HL-60 (cell line): ENCODE data around the gene EDA.
"Not testable (repeated sequence)": the region's sequence is repeated elsewhere in the genome, so short reads cannot be mapped to it uniquely, and the experiment has no call there.

ENCODE experiments used
- DNase-seq, 2 experiments: peaks; one replicate each; pipeline ENCODE4 v3.0.0-alpha.2; 2010 to 2020; ENCODE audit warnings: low read depth in 1 of 2, low spot score in 1 of 2
- H3K27ac ChIP-seq: fragments of 250-450 bp; sonication (Bioruptor Pico); replicated peaks from 2 replicates; pipeline ENCODE4 v1.5.1; 2020; ENCODE audit warnings: mild to moderate bottlenecking, moderate library complexity
- H3K27me3 ChIP-seq: fragments of 250-450 bp; sonication (Bioruptor Pico); 2 replicates; pipeline ENCODE4 v1.5.1; 2021; ENCODE audit warnings: mild to moderate bottlenecking, moderate library complexity; ENCODE audit not compliant: insufficient read depth, poor library complexity, severe bottlenecking
- H3K4me3 ChIP-seq: replicated peaks from 2 replicates; pipeline ENCODE4 v1.5.1; 2011; ENCODE audit warnings: mild to moderate bottlenecking, control low read depth, low read length; ENCODE audit not compliant: insufficient read depth
- GABPA ChIP-seq: IDR thresholded peaks from 2 replicates; pipeline ENCODE4 v1.6.1; 2012; ENCODE audit warnings: low read depth
- POLR2AphosphoS5 ChIP-seq: IDR thresholded peaks from 2 replicates; pipeline ENCODE4 v1.6.1; 2012; ENCODE audit warnings: low read depth
- SPI1 ChIP-seq: IDR thresholded peaks from 2 replicates; pipeline ENCODE4 v1.6.1; 2012; ENCODE audit warnings: low read depth, mild to moderate bottlenecking, borderline replicate concordance
- TF ChIP-seq, protein P1 (sequence below): IDR thresholded peaks from one replicate; pipeline ENCODE4 v1.5.1; 2011; ENCODE audit warnings: low read length, control low read depth, inconsistent platforms; ENCODE audit not compliant: insufficient read depth
- TF ChIP-seq, protein P2 (sequence below): IDR thresholded peaks from 2 replicates; pipeline ENCODE4 v1.6.1; 2012; ENCODE audit warnings: low read depth; ENCODE audit not compliant: insufficient replicate concordance

The EDA gene

DNA sequence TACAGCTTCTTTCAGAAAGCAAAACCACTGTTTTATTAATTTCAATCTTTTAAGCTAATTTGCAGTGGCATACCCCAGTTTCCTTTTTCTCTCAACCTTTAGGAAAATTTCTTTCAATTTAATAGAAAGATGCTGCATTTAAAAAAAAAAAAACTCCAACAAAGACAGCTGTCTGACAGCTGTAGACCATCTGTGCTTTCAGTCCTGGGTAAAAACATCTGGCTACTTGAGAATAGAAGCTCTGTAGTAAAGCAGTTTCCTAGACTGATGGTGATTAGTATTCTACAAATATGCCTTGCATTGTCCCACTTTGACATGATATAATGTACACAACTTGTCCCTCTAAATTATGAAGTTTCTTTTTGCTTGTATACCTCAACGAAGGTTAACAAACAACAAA lies 197.8 kb downstream of the EDA start:
- Histone ChIP-seq H3K4me3 (no peak overlapping the region), H3K27ac (no peak overlapping the region), H3K27me3 (no peaks in the 10 kb centered on the region)
- DNase-seq = no peak
- TF ChIP-seq, protein P1, sequence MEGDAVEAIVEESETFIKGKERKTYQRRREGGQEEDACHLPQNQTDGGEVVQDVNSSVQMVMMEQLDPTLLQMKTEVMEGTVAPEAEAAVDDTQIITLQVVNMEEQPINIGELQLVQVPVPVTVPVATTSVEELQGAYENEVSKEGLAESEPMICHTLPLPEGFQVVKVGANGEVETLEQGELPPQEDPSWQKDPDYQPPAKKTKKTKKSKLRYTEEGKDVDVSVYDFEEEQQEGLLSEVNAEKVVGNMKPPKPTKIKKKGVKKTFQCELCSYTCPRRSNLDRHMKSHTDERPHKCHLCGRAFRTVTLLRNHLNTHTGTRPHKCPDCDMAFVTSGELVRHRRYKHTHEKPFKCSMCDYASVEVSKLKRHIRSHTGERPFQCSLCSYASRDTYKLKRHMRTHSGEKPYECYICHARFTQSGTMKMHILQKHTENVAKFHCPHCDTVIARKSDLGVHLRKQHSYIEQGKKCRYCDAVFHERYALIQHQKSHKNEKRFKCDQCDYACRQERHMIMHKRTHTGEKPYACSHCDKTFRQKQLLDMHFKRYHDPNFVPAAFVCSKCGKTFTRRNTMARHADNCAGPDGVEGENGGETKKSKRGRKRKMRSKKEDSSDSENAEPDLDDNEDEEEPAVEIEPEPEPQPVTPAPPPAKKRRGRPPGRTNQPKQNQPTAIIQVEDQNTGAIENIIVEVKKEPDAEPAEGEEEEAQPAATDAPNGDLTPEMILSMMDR = no peak
- TF ChIP-seq, protein P2, sequence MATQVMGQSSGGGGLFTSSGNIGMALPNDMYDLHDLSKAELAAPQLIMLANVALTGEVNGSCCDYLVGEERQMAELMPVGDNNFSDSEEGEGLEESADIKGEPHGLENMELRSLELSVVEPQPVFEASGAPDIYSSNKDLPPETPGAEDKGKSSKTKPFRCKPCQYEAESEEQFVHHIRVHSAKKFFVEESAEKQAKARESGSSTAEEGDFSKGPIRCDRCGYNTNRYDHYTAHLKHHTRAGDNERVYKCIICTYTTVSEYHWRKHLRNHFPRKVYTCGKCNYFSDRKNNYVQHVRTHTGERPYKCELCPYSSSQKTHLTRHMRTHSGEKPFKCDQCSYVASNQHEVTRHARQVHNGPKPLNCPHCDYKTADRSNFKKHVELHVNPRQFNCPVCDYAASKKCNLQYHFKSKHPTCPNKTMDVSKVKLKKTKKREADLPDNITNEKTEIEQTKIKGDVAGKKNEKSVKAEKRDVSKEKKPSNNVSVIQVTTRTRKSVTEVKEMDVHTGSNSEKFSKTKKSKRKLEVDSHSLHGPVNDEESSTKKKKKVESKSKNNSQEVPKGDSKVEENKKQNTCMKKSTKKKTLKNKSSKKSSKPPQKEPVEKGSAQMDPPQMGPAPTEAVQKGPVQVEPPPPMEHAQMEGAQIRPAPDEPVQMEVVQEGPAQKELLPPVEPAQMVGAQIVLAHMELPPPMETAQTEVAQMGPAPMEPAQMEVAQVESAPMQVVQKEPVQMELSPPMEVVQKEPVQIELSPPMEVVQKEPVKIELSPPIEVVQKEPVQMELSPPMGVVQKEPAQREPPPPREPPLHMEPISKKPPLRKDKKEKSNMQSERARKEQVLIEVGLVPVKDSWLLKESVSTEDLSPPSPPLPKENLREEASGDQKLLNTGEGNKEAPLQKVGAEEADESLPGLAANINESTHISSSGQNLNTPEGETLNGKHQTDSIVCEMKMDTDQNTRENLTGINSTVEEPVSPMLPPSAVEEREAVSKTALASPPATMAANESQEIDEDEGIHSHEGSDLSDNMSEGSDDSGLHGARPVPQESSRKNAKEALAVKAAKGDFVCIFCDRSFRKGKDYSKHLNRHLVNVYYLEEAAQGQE = no peak
- no peak for TF ChIP-seq GABPA
- no peak for TF ChIP-seq SPI1
- no peak for TF ChIP-seq POLR2AphosphoS5

DNA sequence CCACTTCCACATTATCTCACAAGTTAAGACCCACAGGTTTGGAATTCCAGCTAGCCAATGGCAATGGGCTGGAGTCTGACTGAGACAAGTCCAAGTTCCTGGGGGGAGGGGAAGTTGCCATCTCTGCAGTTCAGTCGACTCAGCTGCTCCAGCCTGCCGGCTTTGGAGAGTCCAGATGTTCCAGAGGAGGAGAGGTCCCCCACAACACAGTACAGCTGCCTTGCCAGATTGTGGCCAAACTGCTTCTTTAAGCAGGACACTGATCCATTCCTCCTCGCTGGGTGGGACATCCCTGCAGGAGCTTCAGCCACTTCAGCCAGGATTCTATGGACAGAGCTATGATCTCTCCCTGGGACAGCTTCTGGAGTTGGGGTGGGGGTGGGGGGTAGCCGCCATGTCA lies 199.2 kb downstream of the EDA start:
- H3K27ac ChIP-seq = no peak overlapping the region
- no peak for DNase-seq
- no peak overlapping the region for H3K4me3 ChIP-seq
- no peaks in the 10 kb centered on the region for H3K27me3 ChIP-seq
- no peak for TF ChIP-seq SPI1

DNA sequence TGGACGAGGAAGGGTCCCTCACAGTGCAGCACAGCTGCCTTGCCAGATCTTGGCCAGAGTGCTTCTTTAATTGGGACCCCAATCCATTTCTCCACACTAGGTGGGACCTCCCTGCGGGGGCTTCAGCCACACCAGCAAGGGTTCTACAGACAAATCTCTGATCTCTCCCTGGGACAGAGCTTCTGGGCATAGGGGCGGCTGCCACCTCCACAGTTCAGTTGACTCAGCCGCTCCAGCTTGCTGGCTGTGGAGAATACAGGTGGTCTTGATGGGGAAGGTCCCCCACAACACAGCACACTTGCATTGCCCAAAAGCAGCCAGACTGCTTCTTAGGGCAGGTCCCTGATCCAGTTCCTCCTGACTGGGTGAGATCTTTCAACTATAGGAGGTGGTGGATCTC lies 199.6 kb downstream of the EDA start:
- Histone ChIP-seq H3K4me3 (no peak overlapping the region), H3K27ac (no peak overlapping the region), H3K27me3 (no peaks in the 10 kb centered on the region)
- TF ChIP-seq SPI1 = no peak
- TF ChIP-seq GABPA = no peak
- TF ChIP-seq, protein P1 = no peak
- TF ChIP-seq, protein P2 = no peak
- TF ChIP-seq POLR2AphosphoS5 = no peak
- DNase-seq = no peak

DNA sequence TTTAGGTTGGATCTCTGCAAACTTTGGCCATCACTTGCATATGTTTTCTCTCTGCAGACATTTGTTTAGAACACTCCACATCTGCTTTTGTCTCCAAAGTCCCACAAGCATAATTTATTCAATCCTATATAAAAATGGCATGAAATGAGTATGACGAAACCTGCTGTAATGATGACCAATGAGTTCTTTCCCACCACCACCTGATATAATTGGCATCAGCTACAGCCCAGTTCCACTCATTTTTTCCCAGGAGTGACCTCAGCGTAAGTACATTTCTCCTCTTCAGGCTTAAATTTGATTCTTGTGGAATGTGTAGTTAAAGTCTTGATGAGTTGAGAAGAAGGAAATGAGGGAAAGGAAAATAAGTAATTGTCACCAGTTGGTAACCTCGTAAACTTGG lies 228.7 kb downstream of the EDA start:
- Histone ChIP-seq H3K4me3 (no peak overlapping the region), H3K27me3 (no peaks in the 10 kb centered on the region), H3K27ac (no peak overlapping the region)
- no peak for DNase-seq
- TF ChIP-seq GABPA (no peak), POLR2AphosphoS5 (no peak), SPI1 (no peak)
- TF ChIP-seq, protein P1 = no peak
- TF ChIP-seq, protein P2 = no peak

DNA sequence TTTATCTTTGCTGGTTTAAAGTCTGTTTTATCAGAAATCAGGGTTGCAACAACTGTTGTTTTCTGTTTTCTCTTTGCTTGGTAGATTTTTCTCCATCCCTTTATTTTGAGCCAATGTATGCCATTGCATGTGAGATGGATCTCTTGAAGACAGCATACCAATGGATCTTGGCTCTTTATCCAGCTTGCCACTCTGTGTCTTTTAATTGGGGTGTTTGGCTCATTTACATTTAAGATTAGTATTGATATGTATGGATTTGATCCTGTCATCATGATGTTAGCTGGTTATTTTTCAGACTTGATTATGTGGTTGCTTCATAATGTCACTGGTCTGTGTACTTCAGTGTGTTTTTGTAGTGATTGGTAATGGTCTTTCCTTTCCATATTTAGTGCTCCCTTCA lies 244.1 kb downstream of the EDA start:
- not testable (repeated sequence) for DNase-seq, H3K4me3 ChIP-seq, H3K27me3 ChIP-seq, H3K27ac ChIP-seq
